ENCODE data around the gene RALGAPB.

Gene RALGAPB

GRCh38 chr20:38477747-38478146, 5.1 kb downstream of the RALGAPB start:
- no peak overlapping the region for H3K27ac ChIP-seq (ENCODE audit: extremely low read depth, low read depth, low read length)

DNA sequence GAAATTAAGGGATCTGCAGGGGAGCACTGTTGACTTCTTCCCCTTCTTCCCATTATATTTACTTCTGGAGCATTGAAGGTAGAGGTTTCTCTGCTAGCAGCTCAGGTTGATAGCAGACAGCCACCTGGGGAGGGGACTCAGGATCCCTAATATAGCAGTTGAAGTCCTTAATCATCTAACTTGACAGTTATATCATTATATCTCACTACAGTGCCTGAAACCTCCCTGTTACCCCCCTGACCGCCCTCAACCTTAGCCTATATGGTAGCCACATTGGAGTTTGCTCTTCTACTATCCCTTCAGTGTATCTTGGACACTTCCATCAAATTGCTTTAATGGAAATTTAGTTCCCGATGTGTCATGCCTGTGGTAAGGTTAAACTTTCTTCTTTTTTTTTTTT, 7.0 kb downstream of the RALGAPB start:
- ChIA-PET CTCF (interaction anchor here (0.6 to 0.9 kb wide), 3 partner anchors 36 to 234 kb away, joined by 3 to 4 read pairs (median 4); partner anchors contain the start of gene SNHG17), POLR2A (no interaction called here)
- no peaks in the 10 kb centered on the region for H3K4me1 ChIP-seq (ENCODE audit: control insufficient read depth, insufficient read depth, low read length)
- no peaks in the 10 kb centered on the region for H3K9me3 ChIP-seq (ENCODE audit: control insufficient read depth, insufficient read depth, low read depth, low read length)
- H3K27ac ChIP-seq (ENCODE audit: extremely low read depth, low read depth, low read length): no peak overlapping the region
- TF ChIP-seq, protein P1, sequence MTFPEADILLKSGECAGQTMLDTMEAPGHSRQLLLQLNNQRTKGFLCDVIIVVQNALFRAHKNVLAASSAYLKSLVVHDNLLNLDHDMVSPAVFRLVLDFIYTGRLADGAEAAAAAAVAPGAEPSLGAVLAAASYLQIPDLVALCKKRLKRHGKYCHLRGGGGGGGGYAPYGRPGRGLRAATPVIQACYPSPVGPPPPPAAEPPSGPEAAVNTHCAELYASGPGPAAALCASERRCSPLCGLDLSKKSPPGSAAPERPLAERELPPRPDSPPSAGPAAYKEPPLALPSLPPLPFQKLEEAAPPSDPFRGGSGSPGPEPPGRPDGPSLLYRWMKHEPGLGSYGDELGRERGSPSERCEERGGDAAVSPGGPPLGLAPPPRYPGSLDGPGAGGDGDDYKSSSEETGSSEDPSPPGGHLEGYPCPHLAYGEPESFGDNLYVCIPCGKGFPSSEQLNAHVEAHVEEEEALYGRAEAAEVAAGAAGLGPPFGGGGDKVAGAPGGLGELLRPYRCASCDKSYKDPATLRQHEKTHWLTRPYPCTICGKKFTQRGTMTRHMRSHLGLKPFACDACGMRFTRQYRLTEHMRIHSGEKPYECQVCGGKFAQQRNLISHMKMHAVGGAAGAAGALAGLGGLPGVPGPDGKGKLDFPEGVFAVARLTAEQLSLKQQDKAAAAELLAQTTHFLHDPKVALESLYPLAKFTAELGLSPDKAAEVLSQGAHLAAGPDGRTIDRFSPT (tag by site-specific recombination; IDR thresholded peaks at IDR 0.05): no peak
- TF ChIP-seq ZSCAN5A (tag by site-specific recombination; IDR thresholded peaks at IDR 0.05) (no peak), ZNF394 (tag by site-specific recombination; IDR thresholded peaks at IDR 0.05; ENCODE audit: borderline replicate concordance) (no peak), ZNF391 (tag by site-specific recombination; IDR thresholded peaks at IDR 0.05; ENCODE audit: borderline replicate concordance, low read depth) (no peak), ZBTB1 (tag by site-specific recombination; IDR thresholded peaks at IDR 0.05) (no peak), ZNF785 (tag by site-specific recombination; IDR thresholded peaks at IDR 0.05) (no peak), ZNF146 (tag by site-specific recombination; IDR thresholded peaks at IDR 0.05) (no peak), ZNF555 (tag by site-specific recombination; conservative IDR thresholded peaks at IDR 0.05) (no peak), ZNF16 (tag by site-specific recombination; IDR thresholded peaks at IDR 0.05; ENCODE audit: low read depth) (no peak), ZNF654 (tag by site-specific recombination; IDR thresholded peaks at IDR 0.05; ENCODE audit: low read depth) (no peak), ZNF48 (tag by site-specific recombination; IDR thresholded peaks at IDR 0.05) (no peak)
- peaks cover 0 to 14% of the 10 kb centered on the region in 2 experiments; a peak in 1 of 3 replicates for H3K36me3 ChIP-seq (ENCODE audit: control insufficient read depth in 2 of 2, insufficient read depth in 1 of 2, low read length in 2 of 2)
- no peak overlapping the region for H3K4me3 ChIP-seq (ENCODE audit: low read depth, low read length)

More at GRCh38 chr20:38477747-38478146, 5.1 kb downstream of the RALGAPB start:
- POLR2A ChIA-PET: no interaction called here
- CTCF ChIA-PET: interaction anchor here (0.7 to 1.3 kb wide), 3 partner anchors 14 to 31 kb away, joined by 4 to 6 read pairs (median 4); no protein-coding TSS in a partner anchor
- peaks cover 3% of the 10 kb centered on the region; the same call in 1 of the 2 replicates for H3K4me1 ChIP-seq (ENCODE audit: control insufficient read depth, insufficient read depth, low read length)
- no peaks in the 10 kb centered on the region for H3K9me3 ChIP-seq (ENCODE audit: control insufficient read depth, insufficient read depth, low read depth, low read length)
- H3K36me3 ChIP-seq (ENCODE audit: control insufficient read depth in 2 of 2, insufficient read depth in 1 of 2, low read length in 2 of 2): peaks cover 0 to 13% of the 10 kb centered on the region in 2 experiments; a peak in 1 of 3 replicates
- H3K4me3 ChIP-seq (ENCODE audit: low read depth, low read length): no peak overlapping the region
- TF ChIP-seq ZNF654 (tag by site-specific recombination; IDR thresholded peaks at IDR 0.05; ENCODE audit: low read depth): no peak
- no peak for TF ChIP-seq ZSCAN4 (tag by site-specific recombination; IDR thresholded peaks at IDR 0.05)
- TF ChIP-seq ZNF626 (tag by site-specific recombination; IDR thresholded peaks at IDR 0.05): no peak
- TF ChIP-seq ZBTB17 (tag by site-specific recombination; IDR thresholded peaks at IDR 0.05): no peak
- no peak for TF ChIP-seq KLF8 (tag by site-specific recombination; IDR thresholded peaks at IDR 0.05)
- TF ChIP-seq SP2 (tag by site-specific recombination; IDR thresholded peaks at IDR 0.05): no peak
- TF ChIP-seq SCRT1 (tag by site-specific recombination; IDR thresholded peaks at IDR 0.05; ENCODE audit: borderline replicate concordance): no peak
- no peak for TF ChIP-seq ZNF621 (tag by site-specific recombination; IDR thresholded peaks at IDR 0.05)
- no peak for TF ChIP-seq YY1 (tag by site-specific recombination; IDR thresholded peaks at IDR 0.05)
- no peak for TF ChIP-seq ZNF701 (tag by site-specific recombination; IDR thresholded peaks at IDR 0.05)
- TF ChIP-seq, protein P1 (tag by site-specific recombination; IDR thresholded peaks at IDR 0.05): no peak

All from HEK293 (cell line).